ENCODE data around the gene NAALADL2.

Gene NAALADL2

GRCh38 chr3:174940151-174940550, 81.0 kb downstream of the NAALADL2 start:
- 89 to 95% methylated on average over 2 of the region's 2 CpGs for WGBS, 2 experiments
- Histone ChIP-seq H3K4me1 (ENCODE audit: control insufficient read depth, insufficient read depth, low read length) (no peaks in the 10 kb centered on the region), H3K4me3 (ENCODE audit: insufficient read depth, low read depth, low read length) (no peak overlapping the region), H3K9me3 (ENCODE audit: control insufficient read depth, low read length) (no peaks in the 10 kb centered on the region), H3K36me3 (ENCODE audit: control insufficient read depth, insufficient read depth, low read length) (no peaks in the 10 kb centered on the region), H3K27me3 (ENCODE audit: control insufficient read depth, insufficient read depth, low read length, poor library complexity, severe bottlenecking) (no peaks in the 10 kb centered on the region), H3K27ac (ENCODE audit: insufficient read depth, low read depth, low read length, poor library complexity, severe bottlenecking) (no peak overlapping the region)

GRCh38 chr3:174945276-174945675, 86.1 kb downstream of the NAALADL2 start:
- 95% methylated on average over 2 of the region's 2 CpGs for WGBS, 2 experiments
- no peaks in the 10 kb centered on the region for H3K36me3 ChIP-seq (ENCODE audit: control insufficient read depth, insufficient read depth, low read length)

GRCh38 chr3:174945951-174946350, 86.8 kb downstream of the NAALADL2 start:
- H3K4me3 ChIP-seq (ENCODE audit: insufficient read depth, low read depth, low read length): no peak overlapping the region
- H3K36me3 ChIP-seq (ENCODE audit: control insufficient read depth, insufficient read depth, low read length): no peaks in the 10 kb centered on the region
- no peaks in the 10 kb centered on the region for H3K27me3 ChIP-seq (ENCODE audit: control insufficient read depth, insufficient read depth, low read length, poor library complexity, severe bottlenecking)
- H3K27ac ChIP-seq (ENCODE audit: insufficient read depth, low read depth, low read length, poor library complexity, severe bottlenecking): no peak overlapping the region
- WGBS, 2 experiments: 86% methylated on average over 1 of the region's 2 CpGs; no CpG with 5 or more reads in 1 of the 2 experiments
- H3K4me1 ChIP-seq (ENCODE audit: control insufficient read depth, insufficient read depth, low read length): no peaks in the 10 kb centered on the region
- H3K9me3 ChIP-seq (ENCODE audit: control insufficient read depth, low read length): no peaks in the 10 kb centered on the region

More at GRCh38 chr3:174945276-174945675, 86.1 kb downstream of the NAALADL2 start:
- H3K9me3 ChIP-seq (ENCODE audit: control insufficient read depth, low read length): no peaks in the 10 kb centered on the region
- no peak overlapping the region for H3K4me3 ChIP-seq (ENCODE audit: insufficient read depth, low read depth, low read length)
- no peaks in the 10 kb centered on the region for H3K4me1 ChIP-seq (ENCODE audit: control insufficient read depth, insufficient read depth, low read length)
- H3K27me3 ChIP-seq (ENCODE audit: control insufficient read depth, insufficient read depth, low read length, poor library complexity, severe bottlenecking): no peaks in the 10 kb centered on the region
- H3K27ac ChIP-seq (ENCODE audit: insufficient read depth, low read depth, low read length, poor library complexity, severe bottlenecking): no peak overlapping the region

GRCh38 chr3:174949523-174949922, 90.4 kb downstream of the NAALADL2 start:
- no peaks in the 10 kb centered on the region for H3K27me3 ChIP-seq (ENCODE audit: control insufficient read depth, insufficient read depth, low read length, poor library complexity, severe bottlenecking)
- no peaks in the 10 kb centered on the region for H3K9me3 ChIP-seq (ENCODE audit: control insufficient read depth, low read length)
- H3K4me3 ChIP-seq (ENCODE audit: insufficient read depth, low read depth, low read length): no peak overlapping the region
- H3K4me1 ChIP-seq (ENCODE audit: control insufficient read depth, insufficient read depth, low read length): no peaks in the 10 kb centered on the region
- WGBS, 2 experiments: 89 to 98% methylated on average over 1 to 2 of the region's 2 CpGs
- no peak overlapping the region for H3K27ac ChIP-seq (ENCODE audit: insufficient read depth, low read depth, low read length, poor library complexity, severe bottlenecking)
- no peaks in the 10 kb centered on the region for H3K36me3 ChIP-seq (ENCODE audit: control insufficient read depth, insufficient read depth, low read length)

GRCh38 chr3:174951034-174951433, 91.9 kb downstream of the NAALADL2 start:
- no peaks in the 10 kb centered on the region for H3K27me3 ChIP-seq (ENCODE audit: control insufficient read depth, insufficient read depth, low read length, poor library complexity, severe bottlenecking)
- H3K27ac ChIP-seq (ENCODE audit: insufficient read depth, low read depth, low read length, poor library complexity, severe bottlenecking): no peak overlapping the region
- H3K9me3 ChIP-seq (ENCODE audit: control insufficient read depth, low read length): no peaks in the 10 kb centered on the region
- no peaks in the 10 kb centered on the region for H3K4me1 ChIP-seq (ENCODE audit: control insufficient read depth, insufficient read depth, low read length)
- H3K36me3 ChIP-seq (ENCODE audit: control insufficient read depth, insufficient read depth, low read length): no peaks in the 10 kb centered on the region
- H3K4me3 ChIP-seq (ENCODE audit: insufficient read depth, low read depth, low read length): no peak overlapping the region
- WGBS, 2 experiments: 93 to 94% methylated on average over 3 of the region's 3 CpGs

- Histone ChIP-seq H3K9me3 (ENCODE audit: control insufficient read depth, low read length) (no peaks in the 10 kb centered on the region), H3K4me3 (ENCODE audit: insufficient read depth, low read depth, low read length) (no peak overlapping the region)
- WGBS, 2 experiments: 100% methylated on average over 2 of the region's 2 CpGs
Observed at GRCh38 chr3:174951498-174952005, 92.4 kb downstream of the NAALADL2 start.

GRCh38 chr3:174953068-174953467, 93.9 kb downstream of the NAALADL2 start:
- Histone ChIP-seq H3K9me3 (ENCODE audit: control insufficient read depth, low read length) (no peaks in the 10 kb centered on the region), H3K27ac (ENCODE audit: insufficient read depth, low read depth, low read length, poor library complexity, severe bottlenecking) (no peak overlapping the region), H3K4me3 (ENCODE audit: insufficient read depth, low read depth, low read length) (no peak overlapping the region), H3K27me3 (ENCODE audit: control insufficient read depth, insufficient read depth, low read length, poor library complexity, severe bottlenecking) (no peaks in the 10 kb centered on the region), H3K36me3 (ENCODE audit: control insufficient read depth, insufficient read depth, low read length) (no peaks in the 10 kb centered on the region), H3K4me1 (ENCODE audit: control insufficient read depth, insufficient read depth, low read length) (no peaks in the 10 kb centered on the region)
- WGBS, 2 experiments: no CpG with 5 or more reads among the region's 1 CpG

More at GRCh38 chr3:174951498-174952005, 92.4 kb downstream of the NAALADL2 start:
- H3K27ac ChIP-seq (ENCODE audit: insufficient read depth, low read depth, low read length, poor library complexity, severe bottlenecking): no peak overlapping the region
- H3K4me1 ChIP-seq (ENCODE audit: control insufficient read depth, insufficient read depth, low read length): no peaks in the 10 kb centered on the region
- H3K36me3 ChIP-seq (ENCODE audit: control insufficient read depth, insufficient read depth, low read length): no peaks in the 10 kb centered on the region
- no peaks in the 10 kb centered on the region for H3K27me3 ChIP-seq (ENCODE audit: control insufficient read depth, insufficient read depth, low read length, poor library complexity, severe bottlenecking)

- Histone ChIP-seq H3K27me3 (ENCODE audit: control insufficient read depth, insufficient read depth, low read length, poor library complexity, severe bottlenecking) (no peaks in the 10 kb centered on the region), H3K4me3 (ENCODE audit: insufficient read depth, low read depth, low read length) (no peak overlapping the region), H3K36me3 (ENCODE audit: control insufficient read depth, insufficient read depth, low read length) (no peaks in the 10 kb centered on the region), H3K27ac (ENCODE audit: insufficient read depth, low read depth, low read length, poor library complexity, severe bottlenecking) (no peak overlapping the region), H3K4me1 (ENCODE audit: control insufficient read depth, insufficient read depth, low read length) (no peaks in the 10 kb centered on the region), H3K9me3 (ENCODE audit: control insufficient read depth, low read length) (no peaks in the 10 kb centered on the region)
- 90 to 100% methylated on average over 2 of the region's 2 CpGs for WGBS, 2 experiments
Observed at GRCh38 chr3:174955513-174956016, 96.4 kb downstream of the NAALADL2 start.

GRCh38 chr3:174957081-174957480, 97.9 kb downstream of the NAALADL2 start:
- H3K36me3 ChIP-seq (ENCODE audit: control insufficient read depth, insufficient read depth, low read length): no peaks in the 10 kb centered on the region
- H3K4me3 ChIP-seq (ENCODE audit: insufficient read depth, low read depth, low read length): no peak overlapping the region
- H3K27ac ChIP-seq (ENCODE audit: insufficient read depth, low read depth, low read length, poor library complexity, severe bottlenecking): no peak overlapping the region
- no peaks in the 10 kb centered on the region for H3K9me3 ChIP-seq (ENCODE audit: control insufficient read depth, low read length)
- H3K27me3 ChIP-seq (ENCODE audit: control insufficient read depth, insufficient read depth, low read length, poor library complexity, severe bottlenecking): no peaks in the 10 kb centered on the region
- 86 to 87% methylated on average over 2 of the region's 2 CpGs for WGBS, 2 experiments
- H3K4me1 ChIP-seq (ENCODE audit: control insufficient read depth, insufficient read depth, low read length): no peaks in the 10 kb centered on the region

GRCh38 chr3:174957551-174958001, 98.4 kb downstream of the NAALADL2 start:
- no peaks in the 10 kb centered on the region for H3K4me1 ChIP-seq (ENCODE audit: control insufficient read depth, insufficient read depth, low read length)
- H3K27ac ChIP-seq (ENCODE audit: insufficient read depth, low read depth, low read length, poor library complexity, severe bottlenecking): no peak overlapping the region
- no peaks in the 10 kb centered on the region for H3K36me3 ChIP-seq (ENCODE audit: control insufficient read depth, insufficient read depth, low read length)
- H3K4me3 ChIP-seq (ENCODE audit: insufficient read depth, low read depth, low read length): no peak overlapping the region
- no peaks in the 10 kb centered on the region for H3K27me3 ChIP-seq (ENCODE audit: control insufficient read depth, insufficient read depth, low read length, poor library complexity, severe bottlenecking)
- H3K9me3 ChIP-seq (ENCODE audit: control insufficient read depth, low read length): no peaks in the 10 kb centered on the region
